SKM-1 (cell line): Measurements from ENCODE around the gene NLGN1.

Experiments
- DNase-seq: peaks from one replicate; lab custom pipeline; 2025; ENCODE audit not compliant: unreplicated experiment; lab: John Stamatoyannopoulos, UW

NLGN1 gene

DNA sequence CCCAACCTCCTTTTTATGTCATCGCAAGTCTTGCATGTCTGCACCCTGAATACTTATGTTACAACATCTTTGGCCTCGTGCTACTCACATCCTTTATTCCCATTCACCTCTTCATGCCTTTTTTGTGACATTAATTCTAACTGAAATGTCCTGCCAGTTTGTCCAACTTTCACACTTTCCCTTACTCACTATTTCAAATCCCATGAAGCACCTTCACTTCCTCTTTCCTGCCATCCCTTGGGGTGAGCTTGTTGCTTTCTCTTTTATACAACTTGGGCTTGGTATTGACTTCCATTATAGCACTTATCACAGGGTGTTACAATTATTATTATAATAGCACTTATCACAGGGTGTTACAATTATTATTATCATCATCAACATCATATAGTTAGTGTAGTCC, 496.3 kb downstream of the NLGN1 start:
- no peak for DNase-seq

DNA sequence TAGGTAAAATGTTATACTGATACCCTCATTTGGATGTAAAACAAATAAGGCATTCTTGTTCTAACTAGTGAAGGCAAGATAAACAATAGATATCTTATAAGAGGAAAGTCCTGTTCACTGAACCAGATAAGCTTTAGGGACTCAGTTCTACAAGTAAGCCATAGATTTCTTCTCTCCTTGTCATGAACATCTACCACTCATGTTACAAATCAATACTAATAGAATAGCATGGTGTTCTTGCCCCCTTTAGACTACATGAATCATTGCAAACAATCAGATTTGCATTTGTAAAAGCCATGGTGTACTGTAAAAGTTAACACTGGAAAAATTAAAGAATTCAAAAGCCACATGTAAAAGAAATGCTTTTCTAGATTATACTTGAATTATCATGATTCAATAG, 500.1 kb downstream of the NLGN1 start:
- DNase-seq = no peak

GRCh38 chr3:173901649-173902048, 504.1 kb downstream of the NLGN1 start:
- no peak for DNase-seq

GRCh38 chr3:173902401-173902800, 504.9 kb downstream of the NLGN1 start:
- no peak for DNase-seq

- DNase-seq = no peak
Measured at GRCh38 chr3:173902871-173903270, 505.3 kb downstream of the NLGN1 start.

DNA sequence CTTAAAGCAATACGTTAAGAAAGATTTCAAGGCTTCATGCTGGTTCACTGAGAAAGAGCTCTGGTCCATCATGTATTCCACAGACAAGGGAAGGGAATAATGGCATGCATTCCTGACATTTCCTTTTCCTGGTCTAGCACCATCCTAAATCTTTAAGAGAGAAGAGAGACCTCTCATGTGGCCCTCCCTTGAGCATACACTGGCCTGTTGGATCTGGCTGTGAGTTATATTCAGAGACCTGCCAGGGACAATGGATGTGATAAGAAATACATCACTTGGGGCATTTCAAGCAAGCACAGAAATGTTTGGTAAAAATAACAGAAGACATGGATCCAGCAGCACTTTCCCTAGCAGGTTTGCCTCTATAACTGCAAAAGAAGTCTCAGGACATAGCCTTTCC, 507.8 kb downstream of the NLGN1 start:
- DNase-seq = no peak

DNA sequence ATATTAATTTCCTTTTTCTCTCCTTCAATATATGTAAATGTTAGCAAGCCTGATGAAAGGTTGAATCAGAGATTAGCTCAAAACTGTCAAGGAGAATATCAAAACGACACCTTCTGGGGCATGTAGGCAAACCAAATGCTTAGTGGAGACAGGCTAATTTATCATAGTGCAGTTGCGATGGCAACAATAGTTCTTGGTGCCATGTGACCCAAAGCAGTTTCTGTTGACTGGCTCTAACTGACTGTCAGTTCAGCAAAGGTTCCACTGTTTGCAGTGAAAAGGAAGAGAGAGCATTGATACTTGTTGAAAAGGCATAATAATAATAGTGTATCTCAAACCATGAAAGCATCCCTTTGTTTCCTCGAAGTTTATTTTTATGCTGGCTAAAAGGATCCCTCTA, 513.9 kb downstream of the NLGN1 start:
- DNase-seq = no peak

GRCh38 chr3:173912126-173912525, 514.6 kb downstream of the NLGN1 start:
- DNase-seq = no peak

GRCh38 chr3:173913397-173913796, 515.9 kb downstream of the NLGN1 start:
- DNase-seq = no peak

DNA sequence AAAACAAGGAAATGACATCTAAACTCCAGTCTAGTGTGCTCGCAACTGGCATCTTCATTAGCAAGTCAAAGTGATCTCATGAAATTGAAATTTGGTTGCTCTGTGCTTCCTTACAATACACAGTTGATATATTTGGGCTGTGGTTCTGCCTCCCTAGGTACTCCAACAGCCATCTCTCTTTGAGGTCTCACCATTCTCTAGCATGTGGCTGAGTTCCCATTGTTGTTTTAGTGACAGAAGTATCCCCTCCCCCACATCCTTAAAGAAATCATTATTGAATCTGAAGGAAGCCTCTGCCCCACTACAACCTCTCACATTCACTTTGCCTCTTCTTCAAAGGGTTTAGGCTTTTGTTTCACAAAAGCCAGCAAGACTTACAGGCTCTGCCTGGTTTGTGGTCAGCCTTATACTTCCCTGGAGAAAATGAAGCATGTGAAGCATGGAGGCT, 516.5 kb downstream of the NLGN1 start:
- DNase-seq = no peak

DNA sequence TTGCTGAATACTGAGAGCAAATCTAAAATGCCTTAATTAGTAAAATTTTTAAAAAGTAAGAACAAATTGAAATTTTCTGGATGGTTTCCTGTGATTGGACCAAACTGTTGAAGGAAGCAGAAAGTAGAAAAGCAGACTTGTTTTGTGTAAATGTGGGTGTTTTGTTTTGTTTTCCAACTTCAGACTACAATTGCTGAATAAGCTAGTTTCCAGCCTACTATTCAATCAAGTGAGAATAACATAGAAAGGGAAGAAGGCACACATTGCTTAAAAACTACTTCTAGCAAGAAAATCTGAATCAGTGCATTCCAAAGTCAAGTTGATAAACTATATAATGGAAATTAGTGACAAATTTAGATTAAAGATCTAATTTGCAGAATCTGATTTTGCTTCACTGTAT, 519.3 kb downstream of the NLGN1 start:
- no peak for DNase-seq

GRCh38 chr3:173920386-173920785, 522.8 kb downstream of the NLGN1 start:
- DNase-seq = no peak

DNA sequence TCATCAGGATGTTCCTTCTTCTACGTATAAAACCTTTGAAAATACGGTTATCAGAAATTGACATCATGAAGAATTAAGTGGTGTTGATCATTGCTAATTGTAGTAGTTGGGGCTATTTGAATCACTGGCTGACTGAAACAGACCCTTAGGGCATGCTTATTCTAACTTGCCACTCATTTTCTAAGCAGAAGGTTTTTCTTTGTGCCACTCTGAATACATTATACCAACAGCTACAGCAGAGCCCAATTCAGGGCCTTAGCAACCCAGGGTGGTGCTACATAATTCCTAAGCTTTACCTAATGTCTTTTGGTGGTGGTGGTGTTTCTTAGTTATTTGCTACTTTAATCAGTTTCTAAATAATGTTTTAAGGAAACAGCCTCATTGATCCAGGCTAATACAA, 524.2 kb downstream of the NLGN1 start:
- DNase-seq = no peak

- DNase-seq = no peak
Measured at GRCh38 chr3:173923204-173923603, 525.7 kb downstream of the NLGN1 start.

GRCh38 chr3:173930251-173930650, 532.7 kb downstream of the NLGN1 start:
- no peak for DNase-seq

- DNase-seq = no peak
Measured at GRCh38 chr3:173932624-173933023, 535.1 kb downstream of the NLGN1 start.

GRCh38 chr3:173933113-173933512, 535.6 kb downstream of the NLGN1 start:
- DNase-seq = no peak

GRCh38 chr3:173936316-173936715, 538.8 kb downstream of the NLGN1 start:
- DNase-seq = no peak

DNA sequence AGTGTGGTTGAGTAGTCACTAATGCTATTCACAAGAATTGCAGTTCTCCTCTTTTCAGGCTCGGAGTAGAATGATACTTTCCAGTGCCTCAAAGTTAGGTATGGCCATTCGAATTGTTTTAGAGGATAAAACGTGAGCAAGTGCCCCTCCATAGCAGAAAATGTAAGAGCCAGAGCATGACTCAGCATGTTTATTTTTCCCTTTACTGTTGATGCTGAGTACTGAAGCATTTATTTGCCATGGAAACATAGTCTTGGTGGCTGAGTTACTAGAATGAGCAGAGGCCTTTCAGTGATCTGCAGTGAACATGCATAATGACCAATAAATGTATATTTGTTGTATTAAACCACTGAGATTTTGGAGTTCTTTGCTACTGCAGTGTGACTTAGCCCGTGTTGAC, 540.6 kb downstream of the NLGN1 start:
- no peak for DNase-seq

DNA sequence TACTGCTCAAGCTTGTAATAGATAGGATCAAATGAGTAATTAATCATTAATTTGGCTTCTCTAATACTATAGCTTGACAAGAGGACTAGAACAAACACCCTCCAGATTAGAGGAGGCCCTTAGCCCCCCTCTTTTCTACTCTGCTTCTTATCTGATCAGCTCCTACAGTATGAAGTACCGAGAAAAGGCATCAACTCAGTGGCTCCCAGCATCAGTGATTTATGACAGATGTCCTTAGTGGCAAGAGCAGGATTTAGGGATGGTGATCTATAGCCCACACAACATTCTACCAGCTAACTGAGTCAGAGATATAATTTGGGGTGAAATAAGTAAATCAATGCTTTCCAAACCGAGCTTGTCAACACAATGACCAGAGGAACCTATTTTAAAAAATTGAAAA, 541.1 kb downstream of the NLGN1 start:
- no peak for DNase-seq

GRCh38 chr3:173939331-173939730, 541.8 kb downstream of the NLGN1 start:
- no peak for DNase-seq

- no peak for DNase-seq
Measured at GRCh38 chr3:173943264-173943663, 545.7 kb downstream of the NLGN1 start.

DNA sequence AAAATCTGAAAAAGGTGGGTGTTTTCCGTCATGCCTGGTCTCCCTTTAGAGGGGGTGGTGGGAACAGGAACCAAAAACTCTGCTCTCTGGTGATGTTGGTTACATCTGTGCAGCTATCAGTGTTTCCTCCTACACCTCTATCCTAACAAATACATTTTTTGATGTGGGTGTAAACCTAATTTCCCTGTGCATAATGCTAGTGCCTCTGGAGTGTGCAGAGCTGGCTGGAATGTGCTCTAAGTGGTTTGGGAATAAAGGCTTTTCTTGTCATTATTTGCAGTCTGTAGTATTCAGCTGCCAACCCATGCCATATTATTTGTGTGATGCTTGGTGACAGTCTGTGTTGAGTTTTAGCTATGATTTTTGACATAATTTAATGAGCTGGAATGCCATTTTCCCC, 547.6 kb downstream of the NLGN1 start:
- DNase-seq = no peak

- DNase-seq = no peak
Measured at GRCh38 chr3:173945806-173946205, 548.3 kb downstream of the NLGN1 start.
